ENCODE data around the gene C10orf105. TPM values are rescaled to one million over a fixed set of nuclear protein-coding genes. Genes with fewer than 3 reads are reported as not detected.

The C10orf105 gene
- polyA plus RNA-seq, 1 donor (not counting 4 experiments of a cell fraction or from before 2014, with no cell fraction given) = not detected

GRCh38 chr10:71700731-71701368 is 18.7 kb downstream of the C10orf105 start:
- no peaks in the 10 kb centered on the region for H3K9me1 ChIP-seq (ENCODE audit: control insufficient read depth, extremely low read depth, insufficient read depth, low read length)
- H3K27me3 ChIP-seq (ENCODE audit: control insufficient read depth, extremely low read depth, insufficient read depth, low read length) = no peaks in the 10 kb centered on the region
- no peak for DNase-seq (ENCODE audit: low read depth, low spot score)
- no peak overlapping the region for H3K9ac ChIP-seq (ENCODE audit: control insufficient read depth, extremely low read depth, insufficient read depth, low read length)
- H3K79me2 ChIP-seq (ENCODE audit: control insufficient read depth, insufficient read depth, low read length) = no peaks in the 10 kb centered on the region
- dilution Hi-C loops (cut with MboI; ENCODE audit: extremely low pct_ligation_motif_present, low sequenced_read_pairs) = no loop called here
- no peak overlapping the region for H3K4me2 ChIP-seq (ENCODE audit: control insufficient read depth, extremely low read depth, insufficient read depth, low read depth, low read length)
- H3K4me1 ChIP-seq (ENCODE audit: control insufficient read depth, extremely low read depth, insufficient read depth, low read length) = peaks cover 9% of the 10 kb centered on the region
- H2AFZ ChIP-seq (ENCODE audit: control insufficient read depth, low read length) = no peak overlapping the region
- no peak for TF ChIP-seq CTCF (optimal IDR thresholded peaks at IDR 0.05 in 1 of 3, IDR thresholded peaks at IDR 0.05 in 1 of 3, conservative IDR thresholded peaks at IDR 0.05 in 1 of 3; ENCODE audit: extremely low read depth in 1 of 3, insufficient read depth in 2 of 3, low read length in 3 of 3)
- H3K4me3 ChIP-seq (ENCODE audit: control insufficient read depth in 2 of 3, extremely low read depth in 1 of 3, insufficient read depth in 2 of 3, low read depth in 1 of 3, low read length in 3 of 3) = no peak overlapping the region
- H3K9me3 ChIP-seq (ENCODE audit: control insufficient read depth, low read depth, low read length) = no peaks in the 10 kb centered on the region
- no peaks in the 10 kb centered on the region for H4K20me1 ChIP-seq (ENCODE audit: control insufficient read depth, extremely low read depth, insufficient read depth, low read length)
- H3K27ac ChIP-seq (ENCODE audit: control insufficient read depth, insufficient read depth, low read length) = no peak overlapping the region
- no peak for FAIRE-seq
- no peaks in the 10 kb centered on the region for H3K36me3 ChIP-seq (ENCODE audit: control insufficient read depth in 2 of 2, extremely low read depth in 1 of 2, insufficient read depth in 2 of 2, low read length in 2 of 2)

GRCh38 chr10:71698737-71699136 is 20.8 kb downstream of the C10orf105 start:
- H3K9me1 ChIP-seq (ENCODE audit: control insufficient read depth, extremely low read depth, insufficient read depth, low read length) = no peaks in the 10 kb centered on the region
- H3K4me1 ChIP-seq (ENCODE audit: control insufficient read depth, extremely low read depth, insufficient read depth, low read length) = no peaks in the 10 kb centered on the region
- no peak overlapping the region for H3K4me3 ChIP-seq (ENCODE audit: control insufficient read depth in 2 of 3, extremely low read depth in 1 of 3, insufficient read depth in 2 of 3, low read depth in 1 of 3, low read length in 3 of 3)
- H3K27ac ChIP-seq (ENCODE audit: control insufficient read depth, insufficient read depth, low read length) = no peak overlapping the region
- no peaks in the 10 kb centered on the region for H3K9me3 ChIP-seq (ENCODE audit: control insufficient read depth, low read depth, low read length)
- no peaks in the 10 kb centered on the region for H3K79me2 ChIP-seq (ENCODE audit: control insufficient read depth, insufficient read depth, low read length)
- FAIRE-seq = no peak
- no peak overlapping the region for H2AFZ ChIP-seq (ENCODE audit: control insufficient read depth, low read length)
- no peaks in the 10 kb centered on the region for H4K20me1 ChIP-seq (ENCODE audit: control insufficient read depth, extremely low read depth, insufficient read depth, low read length)
- DNase-seq (ENCODE audit: low read depth, low spot score) = no peak
- no peak overlapping the region for H3K4me2 ChIP-seq (ENCODE audit: control insufficient read depth, extremely low read depth, insufficient read depth, low read depth, low read length)
- H3K27me3 ChIP-seq (ENCODE audit: control insufficient read depth, extremely low read depth, insufficient read depth, low read length) = no peaks in the 10 kb centered on the region
- no peaks in the 10 kb centered on the region for H3K36me3 ChIP-seq (ENCODE audit: control insufficient read depth in 2 of 2, extremely low read depth in 1 of 2, insufficient read depth in 2 of 2, low read length in 2 of 2)
- dilution Hi-C loops (cut with MboI; ENCODE audit: extremely low pct_ligation_motif_present, low sequenced_read_pairs) = no loop called here
- H3K9ac ChIP-seq (ENCODE audit: control insufficient read depth, extremely low read depth, insufficient read depth, low read length) = no peak overlapping the region
- TF ChIP-seq EZH2 (IDR thresholded peaks at IDR 0.05; ENCODE audit: low read length) (no peak), CTCF (optimal IDR thresholded peaks at IDR 0.05 in 1 of 3, IDR thresholded peaks at IDR 0.05 in 1 of 3, conservative IDR thresholded peaks at IDR 0.05 in 1 of 3; ENCODE audit: extremely low read depth in 1 of 3, insufficient read depth in 2 of 3, low read length in 3 of 3) (no peak)

All from keratinocyte (primary cell).